Ishikawa (cell line): ENCODE data around the gene NAA40.

ENCODE experiments used
- CEBPB ChIP-seq: IDR thresholded peaks from 2 replicates; pipeline ENCODE4 v1.6.1; 2012
- CREB1 ChIP-seq: IDR thresholded peaks from 2 replicates; pipeline ENCODE4 v1.6.1; 2012; ENCODE audit warnings: low read depth
- EGR1 ChIP-seq: IDR thresholded peaks from 2 replicates; pipeline ENCODE4 v1.6.1; 2012
- EP300 ChIP-seq: IDR thresholded peaks from 2 replicates; pipeline ENCODE4 v1.6.1; 2012; ENCODE audit warnings: borderline replicate concordance
- FOXM1 ChIP-seq: IDR thresholded peaks from 2 replicates; pipeline ENCODE4 v1.6.1; 2012; ENCODE audit warnings: low read depth, borderline replicate concordance
- NFIC ChIP-seq: IDR thresholded peaks from 2 replicates; pipeline ENCODE4 v1.6.1; 2012
- RAD21 ChIP-seq: IDR thresholded peaks from 2 replicates; pipeline ENCODE4 v1.6.1; 2012; ENCODE audit warnings: low read depth
- REST ChIP-seq: IDR thresholded peaks from 2 replicates; pipeline ENCODE4 v1.6.1; 2012; ENCODE audit warnings: low read depth, mild to moderate bottlenecking
- TAF1 ChIP-seq: IDR thresholded peaks from 2 replicates; pipeline ENCODE4 v1.6.1; 2012; ENCODE audit warnings: low read depth, mild to moderate bottlenecking
- TCF12 ChIP-seq: IDR thresholded peaks from 2 replicates; pipeline ENCODE4 v1.6.1; 2012; ENCODE audit warnings: low read depth
- TEAD4 ChIP-seq: IDR thresholded peaks from 2 replicates; pipeline ENCODE4 v1.6.1; 2012
- YY1 ChIP-seq: IDR thresholded peaks from 2 replicates; pipeline ENCODE4 v1.6.1; 2012; ENCODE audit warnings: low read depth
- ZBTB7A ChIP-seq: IDR thresholded peaks from 2 replicates; pipeline ENCODE4 v1.6.1; 2012; ENCODE audit warnings: low read depth
- TF ChIP-seq, protein P1 (sequence below): IDR thresholded peaks from 2 replicates; pipeline ENCODE4 v1.6.1; 2012
- TF ChIP-seq, protein P2 (sequence below): IDR thresholded peaks from 2 replicates; pipeline ENCODE4 v1.6.1; 2012

NAA40 gene

DNA sequence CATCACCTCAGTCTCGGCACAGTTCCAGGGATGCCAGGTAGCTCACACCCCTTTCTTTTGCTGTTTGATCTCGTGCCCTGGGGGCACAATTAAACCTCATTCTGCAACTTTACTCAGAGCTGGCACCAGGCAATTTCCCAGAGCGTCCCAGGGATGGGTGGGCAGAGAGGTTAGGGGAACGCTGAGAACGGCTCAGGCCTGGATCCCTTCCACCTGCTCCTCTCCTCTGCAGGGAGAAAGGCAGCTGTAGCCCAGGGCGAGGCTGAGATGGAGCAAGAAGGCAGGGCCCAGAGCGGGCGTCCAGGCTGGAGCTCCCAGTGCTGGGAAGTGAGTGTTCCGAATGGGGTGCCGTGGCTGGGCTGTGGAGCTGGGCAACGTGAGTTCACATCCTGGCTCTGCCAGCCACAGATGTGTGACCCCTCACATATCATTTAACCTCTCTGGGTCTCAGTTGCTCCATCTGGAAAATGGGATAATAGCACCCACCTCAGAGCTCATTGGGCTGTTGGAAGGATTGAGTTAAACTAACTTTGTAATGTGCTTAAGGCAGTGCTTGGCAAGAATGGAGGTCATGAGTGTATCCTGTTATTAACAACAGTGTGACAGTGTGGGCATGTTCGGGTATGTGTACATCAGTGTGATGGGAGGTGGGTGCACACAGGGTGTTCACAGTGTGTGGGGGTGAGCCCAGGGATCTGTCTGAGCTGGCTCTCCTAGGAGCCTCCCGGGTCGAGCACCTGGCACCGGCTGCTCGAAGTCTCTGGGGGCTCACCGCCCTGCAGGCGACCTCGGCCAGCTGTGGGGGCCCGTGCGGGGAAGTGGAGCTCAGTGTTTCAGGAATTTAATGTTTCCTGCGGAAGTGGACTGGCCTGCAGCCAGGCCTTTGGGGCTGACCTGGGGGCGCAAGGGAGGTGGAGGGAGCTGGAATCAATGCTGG is 63.0 kb downstream of the NAA40 start:
- TF ChIP-seq, protein P1, sequence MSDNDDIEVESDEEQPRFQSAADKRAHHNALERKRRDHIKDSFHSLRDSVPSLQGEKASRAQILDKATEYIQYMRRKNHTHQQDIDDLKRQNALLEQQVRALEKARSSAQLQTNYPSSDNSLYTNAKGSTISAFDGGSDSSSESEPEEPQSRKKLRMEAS, result no peak
- TF ChIP-seq NFIC (no peak), TEAD4 (no peak), TAF1 (no peak), REST (no peak), ZBTB7A (no peak), TCF12 (no peak), EGR1 (no peak)

DNA sequence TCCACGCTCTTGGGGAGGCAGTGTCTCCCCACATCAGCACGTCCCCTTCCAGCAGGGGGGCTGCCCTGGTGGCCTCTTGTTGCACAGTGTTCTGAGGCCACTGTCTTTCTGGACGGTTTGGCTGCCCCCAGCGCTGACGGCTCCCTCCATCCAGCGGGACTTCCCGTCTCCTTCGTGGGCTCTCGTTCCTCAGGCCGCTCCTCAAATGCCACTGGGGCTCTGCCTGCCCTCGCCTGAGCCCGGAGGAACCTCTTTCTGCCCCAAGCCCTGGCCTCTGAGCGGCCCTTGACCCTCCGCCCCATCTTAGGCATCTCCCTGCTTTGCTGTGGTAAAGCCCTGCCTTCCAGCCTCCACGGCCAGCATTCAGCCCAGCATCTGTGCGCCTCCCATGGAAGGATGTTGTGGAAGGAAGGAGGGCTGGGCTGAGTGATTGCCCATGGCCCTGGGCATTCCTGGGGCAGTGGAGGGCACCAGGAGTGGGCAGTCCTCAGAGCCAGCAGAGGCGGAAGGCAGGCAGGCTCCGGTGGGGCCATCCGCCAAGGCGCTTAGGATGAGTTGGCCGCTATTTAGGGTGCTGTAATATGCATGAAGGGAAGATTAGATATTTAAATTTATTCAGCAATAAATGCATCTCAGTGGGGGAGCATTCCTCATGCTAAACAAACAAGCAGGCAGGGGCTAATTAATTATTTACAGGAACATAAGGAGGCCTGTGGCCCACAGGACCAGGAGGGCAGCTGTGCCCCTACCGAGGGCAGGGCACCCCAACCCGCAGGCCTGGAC is 65.2 kb downstream of the NAA40 start:
- no peak for TF ChIP-seq EGR1
- no peak for TF ChIP-seq NFIC
- TF ChIP-seq, protein P2, sequence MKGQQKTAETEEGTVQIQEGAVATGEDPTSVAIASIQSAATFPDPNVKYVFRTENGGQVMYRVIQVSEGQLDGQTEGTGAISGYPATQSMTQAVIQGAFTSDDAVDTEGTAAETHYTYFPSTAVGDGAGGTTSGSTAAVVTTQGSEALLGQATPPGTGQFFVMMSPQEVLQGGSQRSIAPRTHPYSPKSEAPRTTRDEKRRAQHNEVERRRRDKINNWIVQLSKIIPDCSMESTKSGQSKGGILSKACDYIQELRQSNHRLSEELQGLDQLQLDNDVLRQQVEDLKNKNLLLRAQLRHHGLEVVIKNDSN, result no peak
- no peak for TF ChIP-seq REST
- TF ChIP-seq RAD21, result no peak
- TF ChIP-seq FOXM1, result no peak
- no peak for TF ChIP-seq TCF12
- TF ChIP-seq EP300, result no peak
- TF ChIP-seq TAF1, result no peak
- TF ChIP-seq, protein P1, result no peak
- TF ChIP-seq CREB1, result no peak
- no peak for TF ChIP-seq CEBPB
- TF ChIP-seq YY1, result no peak
- TF ChIP-seq ZBTB7A, result no peak
- TF ChIP-seq TEAD4, result no peak

DNA sequence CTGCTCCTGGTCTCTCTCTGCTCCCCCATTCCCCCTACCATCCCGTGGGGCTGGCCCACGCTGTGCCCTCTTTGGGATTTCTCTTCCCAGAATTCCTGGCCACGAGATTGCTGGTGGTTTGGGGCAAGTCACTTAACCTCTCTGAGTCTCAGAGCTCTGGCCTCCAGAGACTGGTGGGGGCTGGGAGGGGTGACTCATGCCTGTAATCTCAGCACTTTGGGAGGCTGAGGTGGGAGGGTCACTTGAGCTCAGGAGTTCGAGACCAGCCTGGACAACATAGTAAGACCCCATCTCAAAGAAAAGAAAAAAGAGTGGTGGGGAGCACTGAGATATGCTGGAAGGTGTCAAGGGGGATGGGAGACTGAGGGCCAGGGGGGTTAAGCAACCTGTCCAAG is 65.8 kb downstream of the NAA40 start:
- no peak for TF ChIP-seq TAF1
- no peak for TF ChIP-seq NFIC
- TF ChIP-seq, protein P2, result no peak
- no peak for TF ChIP-seq CREB1
- no peak for TF ChIP-seq ZBTB7A
- no peak for TF ChIP-seq CEBPB
- no peak for TF ChIP-seq FOXM1
- TF ChIP-seq EGR1, result no peak
- no peak for TF ChIP-seq REST
- no peak for TF ChIP-seq YY1
- TF ChIP-seq TCF12, result no peak
- TF ChIP-seq TEAD4, result no peak

DNA sequence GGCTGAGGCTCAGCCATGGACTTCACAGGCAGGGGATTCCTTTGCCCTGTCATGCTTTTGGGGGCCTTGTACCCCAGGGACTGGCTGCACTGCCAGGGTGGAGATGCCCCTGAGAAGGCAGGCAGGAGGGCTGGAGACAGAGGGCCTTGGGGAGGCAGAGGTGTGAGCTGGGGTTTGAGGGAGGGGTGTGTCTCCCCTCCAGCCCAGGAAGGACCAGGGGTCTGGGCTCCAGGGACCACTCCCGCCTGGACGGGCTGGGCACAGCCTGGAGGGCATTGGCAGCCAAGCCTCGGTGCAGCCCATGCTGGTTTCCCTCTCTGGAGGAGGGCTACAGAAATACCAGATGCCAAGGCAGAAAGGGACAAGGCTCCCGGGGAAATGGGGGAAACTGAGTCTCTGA is 66.9 kb downstream of the NAA40 start:
- no peak for TF ChIP-seq NFIC
- TF ChIP-seq CEBPB, result no peak
- TF ChIP-seq TAF1, result no peak
- no peak; the same call in 1 of the 2 replicates for TF ChIP-seq ZBTB7A
- no peak for TF ChIP-seq FOXM1
- TF ChIP-seq CREB1, result no peak
- no peak for TF ChIP-seq REST
- TF ChIP-seq TEAD4, result no peak
- TF ChIP-seq RAD21, result no peak
- TF ChIP-seq YY1, result no peak
- TF ChIP-seq EP300, result no peak
